OCI-LY3 (cell line): Measurements from ENCODE around the gene ESRRG.

Source experiments
- EZH2phosphoT487 ChIP-seq: fragments of 200-600 bp; shearing (Covaris generic); IDR thresholded peaks from 2 replicates; pipeline ENCODE4 v1.6.1; 2018; ENCODE audit warnings: antibody characterized with exemption, mixed run types, low read depth
- TF ChIP-seq, protein P1 (sequence below): fragments of 200-600, 300-600 bp; sonication (generic); IDR thresholded peaks from 2 replicates; pipeline ENCODE4 v1.5.1; 2014; ENCODE audit warnings: antibody characterized with exemption, low read length, low read depth

DNA sequence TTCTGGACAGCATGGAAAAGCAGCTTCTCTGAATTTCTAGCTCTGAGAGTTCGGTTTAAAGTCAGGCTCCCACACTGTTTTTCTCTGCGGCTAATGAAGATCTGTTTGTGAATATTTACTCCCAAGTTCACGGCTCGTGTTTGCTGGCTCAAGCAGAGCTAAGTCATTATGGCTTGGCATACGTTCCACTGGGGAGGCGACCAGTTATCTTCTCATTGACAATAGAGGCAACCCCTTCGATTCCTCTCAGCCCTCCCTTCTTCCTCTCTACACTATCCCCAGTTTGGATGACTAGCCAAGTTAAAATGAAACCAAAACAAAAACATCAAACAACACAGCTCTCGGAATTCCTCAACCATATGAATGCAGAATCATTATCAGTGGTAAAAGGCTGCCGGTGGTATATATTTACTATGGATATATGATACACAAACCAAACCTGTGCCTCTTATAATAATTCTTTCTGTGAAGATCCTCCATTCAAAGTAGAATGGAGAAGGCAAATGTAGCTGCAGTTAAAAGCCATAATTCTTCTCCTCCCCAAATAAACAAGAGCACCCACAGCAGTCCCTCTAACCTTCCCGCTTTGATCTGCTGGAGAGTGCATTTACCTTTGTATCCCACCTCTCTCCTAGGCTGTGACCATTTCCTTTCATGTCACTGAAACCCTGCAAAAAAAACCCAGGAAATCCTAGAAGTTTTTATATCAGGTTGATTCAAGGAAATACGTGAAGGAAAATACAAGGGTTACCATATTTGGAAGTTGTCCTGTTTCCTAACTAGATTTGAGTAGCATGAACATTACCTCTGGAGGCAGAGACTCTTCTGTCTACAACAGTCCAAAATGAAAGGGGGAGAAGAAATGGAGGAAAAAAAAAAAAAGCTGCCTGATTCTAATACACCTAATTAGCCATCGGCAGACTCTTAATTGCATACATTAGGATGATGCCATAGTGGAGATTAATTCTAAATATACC, 191.7 kb downstream of the ESRRG start:
- TF ChIP-seq, protein P1, sequence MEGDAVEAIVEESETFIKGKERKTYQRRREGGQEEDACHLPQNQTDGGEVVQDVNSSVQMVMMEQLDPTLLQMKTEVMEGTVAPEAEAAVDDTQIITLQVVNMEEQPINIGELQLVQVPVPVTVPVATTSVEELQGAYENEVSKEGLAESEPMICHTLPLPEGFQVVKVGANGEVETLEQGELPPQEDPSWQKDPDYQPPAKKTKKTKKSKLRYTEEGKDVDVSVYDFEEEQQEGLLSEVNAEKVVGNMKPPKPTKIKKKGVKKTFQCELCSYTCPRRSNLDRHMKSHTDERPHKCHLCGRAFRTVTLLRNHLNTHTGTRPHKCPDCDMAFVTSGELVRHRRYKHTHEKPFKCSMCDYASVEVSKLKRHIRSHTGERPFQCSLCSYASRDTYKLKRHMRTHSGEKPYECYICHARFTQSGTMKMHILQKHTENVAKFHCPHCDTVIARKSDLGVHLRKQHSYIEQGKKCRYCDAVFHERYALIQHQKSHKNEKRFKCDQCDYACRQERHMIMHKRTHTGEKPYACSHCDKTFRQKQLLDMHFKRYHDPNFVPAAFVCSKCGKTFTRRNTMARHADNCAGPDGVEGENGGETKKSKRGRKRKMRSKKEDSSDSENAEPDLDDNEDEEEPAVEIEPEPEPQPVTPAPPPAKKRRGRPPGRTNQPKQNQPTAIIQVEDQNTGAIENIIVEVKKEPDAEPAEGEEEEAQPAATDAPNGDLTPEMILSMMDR: no peak
- TF ChIP-seq EZH2phosphoT487: no peak
